ENCODE measurements around the gene ATP5PD.

Gene ATP5PD

DNA sequence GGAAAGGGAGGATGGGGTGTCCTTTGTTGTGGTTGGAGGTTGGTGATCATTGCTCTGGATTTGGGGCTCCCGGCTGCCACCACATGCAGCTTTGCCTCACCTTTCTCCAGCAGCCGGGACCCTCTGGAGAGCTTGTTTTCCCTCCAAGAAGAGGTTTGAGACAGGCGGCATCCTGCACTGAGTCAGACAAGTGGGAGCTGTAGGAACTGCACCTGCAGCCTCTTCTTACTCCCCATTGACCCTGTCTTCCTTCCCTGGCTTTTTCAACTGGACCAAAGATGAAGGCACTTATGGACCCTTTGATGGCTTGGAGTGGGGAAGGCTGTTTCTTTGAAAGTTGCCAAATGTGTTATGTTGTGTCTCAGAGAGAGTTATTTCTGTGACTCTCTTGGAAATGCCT is 16.9 kb upstream of the ATP5PD start:
- in situ Hi-C loops (cut with MboI; ENCODE audit: low sequenced_read_pairs, unreplicated experiment), result no loop called here
- TF ChIP-seq, protein P1, sequence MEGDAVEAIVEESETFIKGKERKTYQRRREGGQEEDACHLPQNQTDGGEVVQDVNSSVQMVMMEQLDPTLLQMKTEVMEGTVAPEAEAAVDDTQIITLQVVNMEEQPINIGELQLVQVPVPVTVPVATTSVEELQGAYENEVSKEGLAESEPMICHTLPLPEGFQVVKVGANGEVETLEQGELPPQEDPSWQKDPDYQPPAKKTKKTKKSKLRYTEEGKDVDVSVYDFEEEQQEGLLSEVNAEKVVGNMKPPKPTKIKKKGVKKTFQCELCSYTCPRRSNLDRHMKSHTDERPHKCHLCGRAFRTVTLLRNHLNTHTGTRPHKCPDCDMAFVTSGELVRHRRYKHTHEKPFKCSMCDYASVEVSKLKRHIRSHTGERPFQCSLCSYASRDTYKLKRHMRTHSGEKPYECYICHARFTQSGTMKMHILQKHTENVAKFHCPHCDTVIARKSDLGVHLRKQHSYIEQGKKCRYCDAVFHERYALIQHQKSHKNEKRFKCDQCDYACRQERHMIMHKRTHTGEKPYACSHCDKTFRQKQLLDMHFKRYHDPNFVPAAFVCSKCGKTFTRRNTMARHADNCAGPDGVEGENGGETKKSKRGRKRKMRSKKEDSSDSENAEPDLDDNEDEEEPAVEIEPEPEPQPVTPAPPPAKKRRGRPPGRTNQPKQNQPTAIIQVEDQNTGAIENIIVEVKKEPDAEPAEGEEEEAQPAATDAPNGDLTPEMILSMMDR (IDR thresholded peaks at IDR 0.05; ENCODE audit: borderline replicate concordance, control extremely low read depth, extremely low read depth, insufficient read depth, missing control alignments), result no peak

DNA sequence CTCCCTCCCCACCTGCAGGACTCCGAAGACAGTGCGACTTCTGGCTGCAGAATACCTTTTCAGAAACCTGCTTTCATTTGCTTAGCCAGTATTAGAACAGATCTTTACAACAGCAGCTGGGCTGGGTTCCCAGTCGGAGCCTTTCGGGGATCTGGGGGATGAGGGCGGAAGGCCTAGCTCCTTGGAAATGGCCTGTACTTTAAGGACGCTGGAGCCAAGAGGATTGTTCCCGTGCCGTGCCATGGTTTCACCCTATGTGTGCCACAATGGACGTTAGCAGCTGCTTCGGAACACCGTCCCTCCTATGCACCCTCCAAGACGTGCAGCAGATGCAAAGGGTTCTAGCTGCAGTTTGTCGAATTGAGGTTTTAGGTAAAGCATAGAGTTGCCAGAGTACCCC is 16.4 kb upstream of the ATP5PD start:
- TF ChIP-seq, protein P1 (IDR thresholded peaks at IDR 0.05; ENCODE audit: borderline replicate concordance, control extremely low read depth, extremely low read depth, insufficient read depth, missing control alignments), result no peak
- DNase-seq (ENCODE audit: low spot score), result no peak
- in situ Hi-C loops (cut with MboI; ENCODE audit: low sequenced_read_pairs, unreplicated experiment), result no loop called here

More for the DNA sequence above, 16.9 kb upstream of the ATP5PD start:
- no peak for DNase-seq (ENCODE audit: low spot score)

DNA sequence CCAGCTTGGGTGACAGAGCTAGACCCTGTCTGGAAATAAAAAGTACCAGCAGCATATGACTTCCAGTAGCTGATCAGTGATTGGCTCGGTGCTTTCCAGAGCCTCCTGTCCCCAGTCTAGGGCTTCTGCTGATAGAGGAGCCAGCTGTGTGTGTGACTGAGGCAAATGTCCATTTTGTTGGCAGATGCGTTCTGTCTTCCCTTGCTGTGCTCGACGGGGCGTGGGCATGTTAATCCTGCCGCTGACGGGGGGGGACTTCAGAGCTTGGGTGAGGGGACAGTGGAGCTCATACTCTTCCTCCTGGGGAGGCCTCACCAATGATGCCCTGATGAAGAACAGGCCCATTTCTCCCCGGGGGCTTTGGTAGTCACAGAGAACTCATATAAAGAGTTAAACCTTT is 14.8 kb upstream of the ATP5PD start:
- in situ Hi-C loops (cut with MboI; ENCODE audit: low sequenced_read_pairs, unreplicated experiment), result no loop called here
- TF ChIP-seq, protein P1 (IDR thresholded peaks at IDR 0.05; ENCODE audit: borderline replicate concordance, control extremely low read depth, extremely low read depth, insufficient read depth, missing control alignments), result no peak
- DNase-seq (ENCODE audit: low spot score), result no peak

DNA sequence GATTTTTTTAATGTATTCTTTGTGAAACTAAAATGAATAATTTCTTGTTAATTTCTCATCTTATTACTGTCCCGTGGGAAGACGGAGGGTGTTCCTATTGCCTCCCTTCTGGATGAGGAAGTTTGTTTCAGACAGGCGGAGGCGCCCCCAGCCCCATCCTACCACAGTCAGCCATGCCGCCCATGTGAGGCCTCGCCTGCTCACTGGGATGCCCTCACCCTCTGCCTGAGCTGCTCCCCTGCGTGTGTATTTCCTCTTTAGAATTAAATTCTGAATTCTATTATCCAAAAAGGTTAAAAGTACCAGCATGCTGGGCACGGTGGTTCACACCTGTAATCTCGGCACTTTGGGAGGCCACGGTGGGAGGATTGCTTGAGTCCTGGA is 14.3 kb upstream of the ATP5PD start:
- no peak for DNase-seq (ENCODE audit: low spot score)
- TF ChIP-seq, protein P1 (IDR thresholded peaks at IDR 0.05; ENCODE audit: borderline replicate concordance, control extremely low read depth, extremely low read depth, insufficient read depth, missing control alignments), result no peak
- in situ Hi-C loops (cut with MboI; ENCODE audit: low sequenced_read_pairs, unreplicated experiment), result no loop called here

DNA sequence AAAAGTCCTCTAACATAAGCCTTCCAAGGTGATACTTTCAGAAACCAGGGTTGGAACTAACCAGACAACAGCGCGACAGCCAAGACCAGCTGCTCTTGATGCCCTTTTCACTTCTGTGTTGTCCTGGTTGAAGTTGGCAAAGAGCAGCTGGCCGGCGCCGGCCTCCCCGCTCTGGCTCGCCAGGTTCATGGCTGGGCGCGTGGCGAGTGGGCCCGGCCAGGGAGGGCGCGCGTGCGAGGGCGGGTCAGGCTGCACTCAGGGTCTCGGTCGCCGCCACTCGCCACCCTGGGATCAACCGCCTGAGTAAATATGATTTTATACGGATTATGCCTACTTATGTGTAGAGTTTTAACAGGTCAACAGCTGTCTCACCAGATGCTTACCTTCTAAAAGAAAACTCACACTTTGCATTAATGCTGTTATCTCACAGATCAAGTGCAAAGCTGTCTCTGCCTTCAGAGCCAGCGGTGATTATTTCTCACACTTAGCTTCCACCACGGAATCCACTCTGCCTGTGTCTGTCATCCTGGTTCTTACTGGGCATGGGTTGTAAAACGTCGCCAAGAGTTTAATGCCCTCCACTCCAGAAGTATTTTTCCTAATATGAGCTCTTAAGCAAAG is 13.8 kb upstream of the ATP5PD start:
- TF ChIP-seq, protein P1 (IDR thresholded peaks at IDR 0.05; ENCODE audit: borderline replicate concordance, control extremely low read depth, extremely low read depth, insufficient read depth, missing control alignments), result no peak

DNA sequence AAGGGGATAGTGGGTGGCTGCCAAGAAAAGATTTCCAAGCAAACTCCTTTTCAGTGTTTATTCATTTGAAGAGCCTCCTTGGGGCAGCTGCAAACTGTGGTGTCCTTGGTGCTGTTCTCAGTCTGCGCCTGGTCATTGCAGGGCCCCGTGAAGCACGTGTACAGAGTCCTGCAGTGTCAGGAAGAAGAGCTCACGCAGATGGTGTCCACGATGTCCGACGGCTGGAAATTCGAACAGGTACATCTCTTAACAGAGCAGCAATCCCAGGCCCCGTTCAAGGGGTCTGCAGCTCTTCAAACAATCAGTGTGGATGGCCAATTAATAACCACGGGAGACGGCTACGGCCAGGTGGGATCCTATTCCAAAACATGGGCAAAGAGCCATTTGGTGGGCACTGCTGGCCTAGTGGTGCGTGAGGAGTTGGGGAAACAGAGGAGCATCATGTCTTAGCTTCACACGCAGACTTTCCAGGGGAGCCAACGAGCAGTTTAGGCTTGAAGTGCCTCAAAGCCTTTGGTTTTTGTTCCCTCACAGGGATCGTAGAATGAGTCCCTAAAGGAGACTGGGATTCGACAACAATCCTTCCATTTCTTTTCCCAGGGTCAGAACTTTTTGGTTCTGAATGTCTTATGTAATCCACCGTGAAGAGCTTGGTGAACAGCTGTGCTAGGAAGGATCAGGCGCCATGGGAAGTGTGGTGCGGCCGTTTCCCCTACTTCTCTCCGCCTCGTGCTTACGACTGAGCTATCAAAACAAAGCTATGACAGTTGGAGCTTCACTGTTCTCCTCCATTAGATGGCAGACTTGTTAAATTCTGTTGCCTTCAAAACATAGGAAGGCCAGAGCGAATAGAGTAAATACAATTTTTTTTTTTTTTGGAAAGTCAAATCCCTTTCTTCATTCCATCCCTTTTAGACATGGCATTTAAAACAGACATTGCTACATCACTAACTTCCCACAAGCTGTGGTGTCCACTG is 12.9 kb upstream of the ATP5PD start:
- peak; percentile 47 for DNase-seq (ENCODE audit: low spot score)
- in situ Hi-C loops (cut with MboI; ENCODE audit: low sequenced_read_pairs, unreplicated experiment), result no loop called here
- TF ChIP-seq, protein P1 (IDR thresholded peaks at IDR 0.05; ENCODE audit: borderline replicate concordance, control extremely low read depth, extremely low read depth, insufficient read depth, missing control alignments), result peak; percentile 40

More for the DNA sequence above, 13.8 kb upstream of the ATP5PD start:
- no peak for DNase-seq (ENCODE audit: low spot score)
- in situ Hi-C loops (cut with MboI; ENCODE audit: low sequenced_read_pairs, unreplicated experiment), result no loop called here
